GM18511 (cell line): Measurements from ENCODE around the gene PPP1R36.
"Not testable (repeated sequence)": the region's sequence is repeated elsewhere in the genome, so short reads cannot be mapped to it uniquely, and the experiment has no call there.

ENCODE experiments used
- ATAC-seq: cut with Tn5 transposase; IDR thresholded peaks from one replicate; pipeline ENCODE4 v1.9.1; 2021; ENCODE audit warnings: mild to moderate bottlenecking, moderate library complexity; ENCODE audit not compliant: unreplicated experiment

The PPP1R36 gene

DNA sequence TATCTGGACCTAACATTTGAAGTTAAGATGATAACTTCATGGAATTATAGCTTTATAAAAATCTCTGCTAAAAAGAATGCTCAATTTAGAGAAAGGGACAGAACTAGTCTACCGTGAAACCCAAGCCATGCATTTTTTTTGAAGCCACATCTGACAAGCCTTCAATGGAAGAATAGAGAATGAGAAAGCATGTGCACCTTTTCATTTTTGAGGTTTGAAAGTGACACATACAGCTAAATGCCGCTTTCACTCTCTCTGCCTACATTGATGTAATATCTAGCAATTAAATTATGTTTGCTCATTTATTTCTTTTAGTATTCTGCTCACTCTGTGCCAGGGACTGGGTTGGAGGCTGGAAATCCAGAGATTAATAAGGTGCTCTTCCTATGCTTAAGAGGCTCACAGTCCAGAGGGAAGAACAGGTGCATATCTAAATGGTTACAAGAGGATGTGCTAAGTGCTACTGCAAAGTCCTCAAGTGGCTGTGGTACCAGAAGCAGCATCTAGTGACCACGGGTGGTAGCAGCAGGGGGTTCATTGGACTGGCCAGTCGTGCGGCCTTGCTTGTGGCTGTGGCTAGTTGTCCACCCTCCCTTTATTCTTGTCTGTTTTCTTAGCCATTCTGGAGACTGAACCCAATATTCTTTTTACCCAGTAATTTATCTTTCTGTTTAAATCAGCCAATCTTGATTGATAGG is 60.4 kb downstream of the PPP1R36 start:
- no peak for ATAC-seq

DNA sequence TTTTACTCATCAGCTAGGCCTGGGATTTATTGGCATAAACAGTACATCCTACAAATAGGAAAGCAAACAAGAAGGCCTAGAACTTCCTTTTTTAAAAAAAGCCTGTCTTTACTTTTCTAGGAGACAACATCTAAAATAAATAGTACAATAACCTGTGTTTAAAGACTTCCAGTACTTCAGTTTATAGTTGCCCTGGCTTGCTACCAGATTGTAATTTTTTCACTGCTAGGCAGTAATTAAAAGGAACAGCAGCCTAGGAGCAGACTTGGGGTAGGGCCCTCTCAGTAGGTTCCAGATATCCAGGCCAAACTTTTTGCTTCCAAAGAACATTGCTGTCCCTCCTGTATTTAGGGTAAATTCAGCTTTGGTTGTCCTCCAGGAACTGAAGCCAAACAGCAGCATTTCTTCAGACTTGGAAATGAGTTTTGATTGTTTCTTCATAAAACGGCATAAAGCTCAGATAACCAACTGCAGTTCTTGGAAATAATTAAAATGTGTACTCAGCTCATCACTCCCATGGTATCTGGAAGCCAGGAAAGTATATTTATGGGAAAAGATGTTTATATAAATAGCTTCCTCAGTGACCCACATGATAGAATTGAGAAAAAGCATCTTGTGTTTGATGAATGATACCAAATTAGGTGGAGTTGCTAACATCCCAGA is 61.7 kb downstream of the PPP1R36 start:
- no peak for ATAC-seq

GRCh38 chr14:64612021-64612380 is 62.2 kb downstream of the PPP1R36 start:
- no peak for ATAC-seq

GRCh38 chr14:64612971-64613666 is 63.4 kb downstream of the PPP1R36 start:
- no peak for ATAC-seq

DNA sequence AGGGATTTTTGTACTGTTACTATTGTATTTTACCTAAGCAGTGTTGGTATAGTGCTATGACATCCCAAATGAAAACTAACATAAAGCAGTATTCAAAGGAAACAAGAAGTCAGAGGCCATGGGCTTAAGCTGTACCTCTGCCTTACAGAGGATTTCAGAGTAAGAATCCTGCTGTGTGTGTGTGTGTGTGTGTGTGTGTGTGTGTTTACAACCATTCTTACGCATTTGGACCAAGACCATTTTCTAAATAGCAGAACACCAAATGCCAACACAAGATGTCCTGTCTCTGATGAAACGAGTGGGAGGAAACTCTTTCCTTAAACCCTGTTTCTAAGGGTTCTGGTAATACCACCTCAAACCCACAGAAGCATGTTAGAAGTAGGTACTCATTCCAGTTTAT is 64.4 kb downstream of the PPP1R36 start:
- ATAC-seq, result no peak

- no peak for ATAC-seq
Measured at GRCh38 chr14:64614805-64615391, 65.1 kb downstream of the PPP1R36 start.

GRCh38 chr14:64617872-64618408 is 68.2 kb downstream of the PPP1R36 start:
- not testable (repeated sequence) for ATAC-seq

- no peak for ATAC-seq
Measured at GRCh38 chr14:64620910-64621309, 71.1 kb downstream of the PPP1R36 start.

DNA sequence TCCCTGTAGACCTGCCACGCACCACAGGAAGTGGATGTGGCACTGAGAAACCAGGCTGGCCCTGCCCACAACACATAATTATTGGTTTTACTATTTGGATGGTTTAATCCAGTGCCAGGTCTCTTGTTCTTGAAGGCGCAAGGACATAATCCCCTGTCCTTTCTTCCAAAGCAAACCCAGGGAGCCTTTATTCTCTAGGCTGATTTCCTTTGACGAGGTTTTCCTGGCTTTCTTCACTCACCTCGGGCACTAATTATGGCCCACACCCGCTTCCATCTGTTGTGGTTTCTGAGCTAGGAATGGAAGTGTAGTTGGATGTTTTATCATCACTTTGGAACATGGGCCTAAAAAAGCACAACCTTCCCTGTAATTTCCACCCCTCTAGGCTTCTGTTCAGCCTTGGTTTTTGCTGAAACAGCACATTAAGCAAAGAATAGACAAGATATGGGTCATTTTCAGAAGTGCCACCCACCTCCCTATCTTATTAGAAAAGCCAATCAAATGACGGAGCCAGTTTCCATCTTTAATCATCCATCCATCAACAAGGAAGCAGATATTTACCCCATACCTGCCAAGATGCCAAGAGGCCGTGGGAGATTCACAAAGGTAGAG is 73.9 kb downstream of the PPP1R36 start:
- ATAC-seq, result no peak

- no peak for ATAC-seq
Measured at GRCh38 chr14:64625386-64626232, 75.8 kb downstream of the PPP1R36 start.

DNA sequence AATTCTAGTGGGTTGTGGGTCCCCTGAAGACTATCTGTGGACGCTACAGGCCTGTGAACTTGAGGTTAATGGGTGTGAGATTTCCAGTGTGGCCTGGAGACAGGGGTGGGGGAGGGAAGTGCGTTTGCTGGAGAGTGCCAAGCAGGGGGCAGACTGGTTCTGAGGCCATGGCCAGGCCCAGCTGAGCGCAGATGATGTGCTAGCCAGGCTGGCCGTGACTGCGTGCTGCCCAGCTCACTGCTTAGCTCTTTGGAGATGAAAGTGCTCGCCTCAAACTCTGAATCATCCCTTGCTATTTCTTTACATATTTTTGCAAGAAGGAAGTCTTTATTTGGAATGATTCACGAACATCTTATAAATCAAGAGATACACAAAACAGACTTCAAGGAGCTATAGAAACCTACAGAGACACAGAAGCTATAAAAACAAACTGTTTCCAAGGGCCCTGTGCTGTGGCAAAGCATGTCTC is 79.2 kb downstream of the PPP1R36 start:
- ATAC-seq, result no peak

DNA sequence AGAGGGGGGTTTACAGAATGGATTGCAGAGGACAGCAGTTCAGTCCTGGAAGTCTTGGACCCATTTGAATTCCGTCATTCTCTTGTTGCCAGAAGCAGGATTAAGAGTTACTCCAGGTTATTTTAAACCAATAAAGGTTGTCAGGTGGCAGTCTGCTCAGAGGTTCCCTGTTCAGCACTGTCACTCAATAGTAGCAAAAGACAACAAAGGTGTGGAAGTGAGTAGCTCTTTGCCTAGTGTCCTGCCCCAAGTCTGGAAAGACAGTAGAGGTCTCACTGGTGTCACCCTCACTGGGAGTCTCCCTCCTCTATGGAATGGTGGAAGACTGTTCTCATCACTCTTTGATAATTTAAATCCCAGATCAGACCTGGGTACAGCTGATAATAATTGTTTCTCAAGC is 81.0 kb downstream of the PPP1R36 start:
- no peak for ATAC-seq

- ATAC-seq, result not testable (repeated sequence)
Measured at GRCh38 chr14:64631222-64631621, 81.5 kb downstream of the PPP1R36 start.

GRCh38 chr14:64632056-64632455 is 82.3 kb downstream of the PPP1R36 start:
- ATAC-seq, result no peak

DNA sequence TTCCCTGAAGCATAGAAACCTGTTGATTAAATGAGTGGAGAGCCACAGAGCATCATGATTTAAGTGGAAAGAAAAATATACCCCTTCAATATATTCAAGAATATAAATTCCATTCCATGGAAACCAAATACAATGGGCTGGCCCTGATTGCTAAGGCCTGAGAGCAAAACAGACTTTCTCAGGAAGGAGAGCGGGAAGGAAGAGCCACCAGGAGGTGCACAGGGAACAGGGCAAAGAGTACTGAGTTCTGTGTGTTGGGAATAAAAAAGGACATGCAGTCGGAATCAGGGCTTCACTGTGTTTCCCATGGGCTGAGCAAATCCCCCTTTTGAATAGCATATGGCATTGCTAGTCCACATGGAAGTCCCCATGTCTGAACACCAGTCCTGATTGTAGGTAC is 84.8 kb downstream of the PPP1R36 start:
- ATAC-seq, result no peak

DNA sequence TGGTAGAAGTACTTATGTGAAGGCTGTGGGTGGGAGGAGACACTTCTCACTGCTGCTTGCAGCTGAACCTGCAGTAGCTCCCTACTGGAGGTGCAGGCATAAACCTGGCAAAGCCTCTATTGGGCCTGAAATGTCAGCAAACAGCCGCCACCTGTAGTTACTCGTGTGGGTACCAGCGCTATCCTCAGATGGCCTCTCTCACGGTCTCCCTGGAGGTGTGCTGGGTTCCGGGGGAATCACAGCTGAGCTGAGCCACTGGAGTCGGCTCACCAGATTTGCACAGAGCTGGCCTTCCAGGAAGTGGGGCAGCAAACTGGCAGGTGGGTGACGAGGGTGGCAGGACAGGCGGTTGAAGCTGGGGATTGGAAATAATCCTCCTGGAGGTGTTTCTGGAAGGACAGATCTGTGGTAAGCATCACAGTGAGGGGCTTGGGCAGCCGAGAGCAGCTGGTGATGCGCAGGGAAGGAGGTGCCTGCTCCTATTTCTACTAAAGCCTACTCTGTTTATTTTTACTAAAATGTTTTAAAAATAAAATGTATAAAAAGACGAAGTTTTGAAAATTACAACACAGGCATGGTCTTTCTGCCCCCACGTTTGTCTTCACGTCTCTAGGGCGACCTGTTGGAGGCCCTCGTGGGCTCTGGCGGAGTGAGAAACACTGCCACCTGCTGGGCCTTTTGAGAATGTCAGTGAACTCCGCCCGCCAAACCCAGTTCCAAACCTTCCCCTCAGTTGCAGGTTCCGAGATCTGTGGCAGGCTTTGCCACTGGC is 86.6 kb downstream of the PPP1R36 start:
- peak; percentile 69 for ATAC-seq

GRCh38 chr14:64636980-64637429 is 87.2 kb downstream of the PPP1R36 start:
- no peak for ATAC-seq

- ATAC-seq, result no peak
Measured at GRCh38 chr14:64637735-64638473, 88.1 kb downstream of the PPP1R36 start.
